Kidney epithelial cell (primary cell): ENCODE results near the gene CST2. TPM values are rescaled to one million over a fixed set of nuclear protein-coding genes. Genes with fewer than 3 reads are reported as not detected.

Experiments used
- DNase-seq: peaks from one replicate; pipeline ENCODE4 v3.0.0-alpha.2; 2010; ENCODE audit warnings: low read depth
- H3K27me3 ChIP-seq: 2 replicates; pipeline ENCODE4 v1.6.0; 2011; ENCODE audit warnings: low read length; ENCODE audit not compliant: control insufficient read depth, insufficient read depth
- H3K36me3 ChIP-seq: 2 replicates; pipeline ENCODE4 v1.5.1; 2011; ENCODE audit warnings: low read length; ENCODE audit not compliant: control insufficient read depth, insufficient read depth
- H3K4me3 ChIP-seq: 2 replicates; pipeline ENCODE4 v1.5.1; 2011; ENCODE audit warnings: low read depth, mild to moderate bottlenecking, control low read depth, low read length
- CTCF ChIP-seq: IDR thresholded peaks from 2 replicates; pipeline ENCODE4 v1.5.1; 2011; ENCODE audit warnings: mild to moderate bottlenecking, moderate library complexity, low read length, control low read depth, inconsistent platforms; ENCODE audit not compliant: insufficient read depth, poor library complexity, severe bottlenecking
- total RNA-seq: library from RNA; depleted of rRNA; stranded (reverse); fragments of >200 nt; gene quantifications from 2 replicates; pipeline ENCODE4 v1.2.3, GENCODE V29; 2015

CST2 gene
- total RNA-seq, 1 donor from 2014 or later: 2.6 TPM

GRCh38 chr20:23776067-23776771, 50.3 kb downstream of the CST2 start:
- Histone ChIP-seq H3K36me3 (no peaks in the 10 kb centered on the region), H3K4me3 (no peak overlapping the region), H3K27me3 (no peaks in the 10 kb centered on the region)
- DNase-seq: no peak
- peak; percentile 8 for TF ChIP-seq CTCF

DNA sequence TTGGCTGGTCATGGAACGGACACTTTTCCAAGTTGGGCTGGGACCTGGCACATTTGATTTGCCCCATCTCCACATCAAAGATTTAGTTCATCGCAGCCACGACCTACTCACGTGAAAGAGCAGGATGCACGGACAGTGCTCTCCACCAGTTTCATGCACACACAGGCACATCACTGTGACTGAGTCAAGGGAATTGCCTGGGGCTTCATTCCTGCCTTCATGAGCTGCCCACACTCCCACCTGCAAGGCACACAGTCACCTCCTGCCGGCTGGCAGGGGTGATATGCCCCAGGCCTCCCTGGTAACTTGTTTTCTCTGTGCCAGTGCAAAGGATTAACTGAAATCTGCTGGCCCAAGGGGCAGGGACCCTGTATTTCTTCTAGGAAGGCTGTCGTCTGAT, 52.4 kb downstream of the CST2 start:
- Histone ChIP-seq H3K4me3 (no peak overlapping the region), H3K36me3 (no peaks in the 10 kb centered on the region), H3K27me3 (no peaks in the 10 kb centered on the region)
- no peak for DNase-seq
- peak; percentile 4 for TF ChIP-seq CTCF

Other genes starting within 250 kb of the CST2 start
- not detected in 2 replicates for gene CST9, start 220.8 kb downstream of the CST2 start, total RNA-seq
- gene CST3, start 188.8 kb downstream of the CST2 start, total RNA-seq: 303 and 381 TPM in 2 replicates
- gene CST4, start 137.7 kb downstream of the CST2 start, total RNA-seq: not detected in 2 replicates
- gene CST1, start 75.8 kb downstream of the CST2 start, total RNA-seq: not detected in 2 replicates
- gene CST5, start 53.0 kb upstream of the CST2 start, total RNA-seq: 0.34 and 2.6 TPM in 2 replicates
- gene GGTLC1, start 162.1 kb upstream of the CST2 start, total RNA-seq: not detected in 2 replicates